Gastrocnemius medialis (tissue), 4 donors: ENCODE measurements around the gene CTNNBL1.

Source experiments
- CTCF ChIP-seq, 5 experiments: fragments of 450-650 bp in 3 of 5; fragments of 200-600 bp in 2 of 5; sonication (generic) in 2 of 5; IDR thresholded peaks in 4 of 5; conservative IDR thresholded peaks in 1 of 5; 1 replicate in 4 of 5; 2 replicates in 1 of 5; pipeline ENCODE4 v1.5.1; 2016 to 2019; ENCODE audit warnings: antibody characterized with exemption in 5 of 5, mild to moderate bottlenecking in 3 of 5, moderate library complexity in 3 of 5
- POLR2A ChIP-seq, 2 donors: fragments of 450-650 bp; IDR thresholded peaks; one replicate each; pipeline ENCODE4 v1.6.1; 2017; ENCODE audit warnings: antibody characterized with exemption in 2 of 2, mild to moderate bottlenecking in 2 of 2, moderate library complexity in 2 of 2

GRCh38 chr20:37650661-37651060, 43.2 kb upstream of the CTNNBL1 start:
- TF ChIP-seq POLR2A (IDR thresholded peaks at IDR 0.05): no peak
- no peak for TF ChIP-seq CTCF (IDR thresholded peaks at IDR 0.05 in 4 of 5, conservative IDR thresholded peaks at IDR 0.05 in 1 of 5)
